Neural progenitor cell (in vitro differentiated cells): ENCODE data around the gene ABHD4. TPM values are rescaled to one million over a fixed set of nuclear protein-coding genes. Genes with fewer than 3 reads are reported as not detected.
A peak's percentile ranks its signal among the peaks of the same experiment; 100 is the strongest.

Source experiments
- DNase-seq: peaks from one replicate; pipeline ENCODE4 v3.0.0-alpha.2; 2016; ENCODE audit warnings: low spot score
- H2AFZ ChIP-seq: fragments of 200-600 bp; sonication (generic); replicated peaks from 2 replicates; pipeline ENCODE4 v1.6.1; 2016; ENCODE audit warnings: antibody characterized with exemption
- H3F3A ChIP-seq: fragments of 200-600 bp; sonication (generic); 2 replicates; pipeline ENCODE4 v1.6.1; 2016; ENCODE audit warnings: antibody characterized with exemption, low read depth
- H3K27ac ChIP-seq: fragments of 200-600 bp; sonication (generic); 2 replicates; pipeline ENCODE4 v1.5.1; 2016; ENCODE audit warnings: mild to moderate bottlenecking
- H3K27me3 ChIP-seq: fragments of 200-600 bp; sonication (generic); 2 replicates; pipeline ENCODE4 v1.6.1; 2016; ENCODE audit warnings: mild to moderate bottlenecking, moderate library complexity
- H3K36me3 ChIP-seq: fragments of 200-600 bp; sonication (generic); 2 replicates; pipeline ENCODE4 v1.5.1; 2016
- H3K4me1 ChIP-seq: fragments of 200-600 bp; sonication (generic); 2 replicates; pipeline ENCODE4 v1.6.1; 2016; ENCODE audit warnings: mixed run types
- H3K4me2 ChIP-seq: fragments of 200-600 bp; sonication (generic); 2 replicates; pipeline ENCODE4 v1.6.1; 2016
- H3K4me3 ChIP-seq: fragments of 200-600 bp; sonication (generic); 2 replicates; pipeline ENCODE4 v1.5.1; 2016
- H3K79me2 ChIP-seq: fragments of 200-600 bp; sonication (generic); 2 replicates; pipeline ENCODE4 v1.6.1; 2016; ENCODE audit warnings: low read depth
- H3K9ac ChIP-seq: fragments of 200-600 bp; sonication (generic); 2 replicates; pipeline ENCODE4 v1.6.1; 2016
- H3K9me3 ChIP-seq: fragments of 200-600 bp; sonication (generic); 2 replicates; pipeline ENCODE4 v1.5.1; 2016; ENCODE audit warnings: low read depth
- H4K20me1 ChIP-seq: fragments of 200-600 bp; sonication (generic); 2 replicates; pipeline ENCODE4 v1.6.1; 2016; ENCODE audit warnings: low read depth
- H3K27ac Mint-ChIP-seq: 3 replicates; pipeline ENCODE4 v1.8.0; 2021; ENCODE audit warnings: mixed read lengths
- H3K27me3 Mint-ChIP-seq: 2 replicates; pipeline ENCODE4 v1.8.0; 2022; ENCODE audit warnings: low read depth, mild to moderate bottlenecking, inconsistent platforms, moderate library complexity, mixed read lengths; ENCODE audit not compliant: insufficient read depth
- H3K36me3 Mint-ChIP-seq: 3 replicates; pipeline ENCODE4 v1.8.0; 2021; ENCODE audit warnings: mixed read lengths
- H3K4me1 Mint-ChIP-seq: 3 replicates; pipeline ENCODE4 v1.8.0; 2021; ENCODE audit warnings: mixed read lengths
- H3K4me3 Mint-ChIP-seq: 3 replicates; pipeline ENCODE4 v1.8.0; 2021; ENCODE audit warnings: mild to moderate bottlenecking, moderate library complexity, mixed read lengths
- H3K9me3 Mint-ChIP-seq: 3 replicates; pipeline ENCODE4 v1.8.0; 2020; ENCODE audit warnings: mixed read lengths
- EZH2 ChIP-seq: fragments of 200-600 bp; sonication (generic); IDR thresholded peaks from 2 replicates; pipeline ENCODE4 v1.6.1; 2017; ENCODE audit warnings: antibody characterized with exemption, mild to moderate bottlenecking, moderate library complexity
- EZH2phosphoT487 ChIP-seq: fragments of 200-600 bp; sonication (generic); IDR thresholded peaks from 2 replicates; pipeline ENCODE4 v1.6.1; 2017; ENCODE audit warnings: antibody characterized with exemption
- total RNA-seq: library from RNA; depleted of rRNA; stranded (reverse); fragments of >200 nt; gene quantifications from 2 replicates; pipeline ENCODE4 v1.2.3, GENCODE V29; 2015; ENCODE audit warnings: low replicate concordance
- TF ChIP-seq, protein P1 (sequence below): fragments of 200-600 bp; sonication (generic); IDR thresholded peaks from 2 replicates; pipeline ENCODE4 v1.5.1; 2017; ENCODE audit warnings: antibody characterized with exemption, mild to moderate bottlenecking

ABHD4 gene
- total RNA-seq, 1 donor from 2014 or later, result 9.3 TPM

DNA sequence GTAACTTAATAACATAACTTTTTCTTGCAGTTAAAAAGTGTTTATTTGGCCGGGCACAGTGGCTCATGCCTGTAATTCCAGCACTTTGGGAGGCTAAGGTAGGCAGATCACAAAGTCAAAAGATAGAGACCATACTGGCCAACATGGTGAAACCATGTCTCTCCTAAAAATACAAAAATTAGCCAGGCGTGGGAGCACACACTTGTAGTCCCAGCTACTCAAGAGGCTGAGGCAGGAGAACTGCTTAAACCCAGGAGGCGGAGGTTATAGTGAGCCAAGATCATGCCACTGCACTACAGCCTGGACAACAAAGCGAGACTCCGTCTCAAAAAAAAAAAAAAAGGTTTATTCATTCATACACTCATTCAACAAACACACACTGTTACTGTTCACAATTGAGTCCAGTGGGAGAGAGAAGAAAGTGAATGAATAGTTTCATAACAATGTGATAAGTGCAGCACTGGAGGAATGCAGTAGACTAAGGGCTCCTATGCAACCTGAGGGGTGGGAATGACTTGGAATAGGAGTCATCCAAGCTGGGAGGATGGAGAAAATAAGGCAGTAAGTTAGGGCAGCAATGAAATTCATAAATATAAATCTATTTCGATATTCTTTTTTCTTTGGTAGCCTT, 28.9 kb upstream of the ABHD4 start:
- H3K27me3 Mint-ChIP-seq, result no peaks in the 10 kb centered on the region
- Histone ChIP-seq H3K9ac (no peak overlapping the region), H3K4me3 (no peak overlapping the region), H3K79me2 (peaks cover 34% of the 10 kb centered on the region), H2AFZ (no peak overlapping the region), H3F3A (peaks cover 14% of the 10 kb centered on the region), H3K9me3 (no peaks in the 10 kb centered on the region), H3K27ac (peak overlapping the region; percentile 20), H3K4me2 (no peak overlapping the region), H4K20me1 (no peaks in the 10 kb centered on the region), H3K27me3 (no peaks in the 10 kb centered on the region), H3K4me1 (peaks cover 22% of the 10 kb centered on the region), H3K36me3 (no peaks in the 10 kb centered on the region)
- H3K9me3 Mint-ChIP-seq, result no peaks in the 10 kb centered on the region
- peak overlapping the region; percentile 18 for H3K27ac Mint-ChIP-seq
- no peak for DNase-seq
- peaks cover 31% of the 10 kb centered on the region for H3K4me1 Mint-ChIP-seq
- TF ChIP-seq EZH2phosphoT487, result no peak
- TF ChIP-seq, protein P1, sequence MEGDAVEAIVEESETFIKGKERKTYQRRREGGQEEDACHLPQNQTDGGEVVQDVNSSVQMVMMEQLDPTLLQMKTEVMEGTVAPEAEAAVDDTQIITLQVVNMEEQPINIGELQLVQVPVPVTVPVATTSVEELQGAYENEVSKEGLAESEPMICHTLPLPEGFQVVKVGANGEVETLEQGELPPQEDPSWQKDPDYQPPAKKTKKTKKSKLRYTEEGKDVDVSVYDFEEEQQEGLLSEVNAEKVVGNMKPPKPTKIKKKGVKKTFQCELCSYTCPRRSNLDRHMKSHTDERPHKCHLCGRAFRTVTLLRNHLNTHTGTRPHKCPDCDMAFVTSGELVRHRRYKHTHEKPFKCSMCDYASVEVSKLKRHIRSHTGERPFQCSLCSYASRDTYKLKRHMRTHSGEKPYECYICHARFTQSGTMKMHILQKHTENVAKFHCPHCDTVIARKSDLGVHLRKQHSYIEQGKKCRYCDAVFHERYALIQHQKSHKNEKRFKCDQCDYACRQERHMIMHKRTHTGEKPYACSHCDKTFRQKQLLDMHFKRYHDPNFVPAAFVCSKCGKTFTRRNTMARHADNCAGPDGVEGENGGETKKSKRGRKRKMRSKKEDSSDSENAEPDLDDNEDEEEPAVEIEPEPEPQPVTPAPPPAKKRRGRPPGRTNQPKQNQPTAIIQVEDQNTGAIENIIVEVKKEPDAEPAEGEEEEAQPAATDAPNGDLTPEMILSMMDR, result no peak
- TF ChIP-seq EZH2, result no peak
- H3K36me3 Mint-ChIP-seq, result peaks cover 20% of the 10 kb centered on the region
- H3K4me3 Mint-ChIP-seq, result no peak overlapping the region

DNA sequence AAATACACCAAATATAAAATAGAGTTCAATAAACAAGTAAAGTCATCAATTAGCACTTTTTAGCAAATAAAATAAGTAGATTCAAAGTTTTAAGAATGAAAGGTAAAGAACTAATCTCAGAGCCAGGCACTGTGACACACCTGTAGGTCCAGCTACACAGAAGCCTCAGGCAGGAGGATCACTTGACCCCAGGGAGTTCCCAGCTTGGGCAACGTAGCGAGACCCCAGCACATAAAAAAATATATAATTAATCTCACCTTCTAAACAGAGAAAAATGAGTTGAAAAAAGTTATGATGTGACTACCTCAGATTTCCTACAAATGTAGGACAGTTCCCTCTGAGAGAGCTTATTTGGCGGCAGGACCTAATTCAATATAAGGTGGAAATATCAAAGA, 28.4 kb upstream of the ABHD4 start:
- no peak overlapping the region for H3K4me3 Mint-ChIP-seq

DNA sequence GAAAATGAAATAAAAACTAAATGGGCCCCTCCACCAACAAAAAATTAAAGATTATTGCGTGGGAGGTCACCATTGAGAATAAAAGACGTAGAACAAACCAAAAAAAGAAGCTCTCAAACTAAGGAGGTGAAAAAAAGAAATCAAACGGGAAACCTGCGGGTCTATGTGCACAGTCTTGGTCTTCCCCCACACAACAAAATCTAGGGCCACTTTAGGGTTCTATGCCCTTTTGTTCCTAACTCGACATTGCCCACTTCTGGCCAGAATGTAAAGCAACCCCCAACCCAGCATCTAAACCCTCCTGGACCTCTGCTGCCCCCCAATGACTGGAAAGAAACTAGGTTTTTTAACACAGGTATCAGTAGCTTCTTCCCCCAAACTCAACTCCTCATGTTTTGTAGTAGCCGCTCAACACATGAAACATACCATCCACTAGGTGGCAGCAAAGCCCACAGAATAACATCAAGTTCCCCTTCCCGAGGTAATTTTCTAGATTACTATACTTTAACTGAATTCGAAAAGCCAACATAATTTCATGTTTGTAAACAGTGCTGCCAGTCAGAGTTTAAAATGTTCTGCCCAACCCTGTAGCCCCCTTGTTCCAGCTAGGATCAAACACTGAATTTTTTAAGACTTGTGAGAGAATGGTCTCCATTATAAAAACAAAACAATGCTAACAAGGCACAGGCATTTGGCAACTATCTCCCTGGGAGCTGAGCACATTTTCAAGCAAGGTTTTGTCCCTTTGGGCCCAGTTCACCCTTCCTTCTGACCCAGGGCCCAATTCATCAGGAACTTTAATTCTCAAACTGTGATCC, 27.8 kb upstream of the ABHD4 start:
- Histone ChIP-seq H3K4me2 (peak overlapping the region; percentile 34), H3F3A (peaks cover 10% of the 10 kb centered on the region), H3K79me2 (peaks cover 38% of the 10 kb centered on the region), H2AFZ (peak overlapping the region; percentile 53), H3K27ac (peak overlapping the region; percentile 61), H3K4me3 (no peak overlapping the region), H3K9ac (no peak overlapping the region), H3K36me3 (peaks cover 7% of the 10 kb centered on the region), H3K4me1 (peaks cover 11% of the 10 kb centered on the region), H3K27me3 (no peaks in the 10 kb centered on the region), H4K20me1 (no peaks in the 10 kb centered on the region), H3K9me3 (no peaks in the 10 kb centered on the region)
- Mint-ChIP-seq H3K36me3 (peaks cover 21% of the 10 kb centered on the region), H3K27me3 (no peaks in the 10 kb centered on the region), H3K4me3 (no peak overlapping the region), H3K27ac (peak overlapping the region; percentile 22), H3K4me1 (peaks cover 24% of the 10 kb centered on the region), H3K9me3 (no peaks in the 10 kb centered on the region)
- TF ChIP-seq, protein P1, result peak; percentile 96
- TF ChIP-seq EZH2 (no peak), EZH2phosphoT487 (no peak)
- peak; percentile 92 for DNase-seq

More for the DNA sequence above, 28.4 kb upstream of the ABHD4 start:
- Histone ChIP-seq H3K9ac (no peak overlapping the region), H3K4me3 (no peak overlapping the region), H3K9me3 (no peaks in the 10 kb centered on the region), H3K4me2 (no peak overlapping the region), H3K36me3 (peaks cover 4% of the 10 kb centered on the region), H3F3A (peaks cover 12% of the 10 kb centered on the region), H3K79me2 (peaks cover 34% of the 10 kb centered on the region), H2AFZ (no peak overlapping the region), H3K27me3 (no peaks in the 10 kb centered on the region), H3K4me1 (peaks cover 17% of the 10 kb centered on the region), H3K27ac (no peak overlapping the region), H4K20me1 (no peaks in the 10 kb centered on the region)
- peaks cover 27% of the 10 kb centered on the region for H3K4me1 Mint-ChIP-seq
- DNase-seq, result no peak
- peaks cover 24% of the 10 kb centered on the region for H3K36me3 Mint-ChIP-seq
- H3K27me3 Mint-ChIP-seq, result no peaks in the 10 kb centered on the region
- no peaks in the 10 kb centered on the region for H3K9me3 Mint-ChIP-seq
- no peak overlapping the region for H3K27ac Mint-ChIP-seq
- TF ChIP-seq EZH2 (no peak), EZH2phosphoT487 (no peak)
- TF ChIP-seq, protein P1, result no peak
